SJCRH30 (cell line): ENCODE results near the gene ASIC2. TPM values are rescaled to one million over a fixed set of nuclear protein-coding genes. Genes with fewer than 3 reads are reported as not detected.

Source experiments
- DNase-seq, 2 experiments: peaks; one replicate each; pipeline ENCODE4 v3.0.0-alpha.2; 2015 to 2020
- H3K27ac ChIP-seq: fragments of 250-450 bp; sonication (Bioruptor Pico); 2 replicates; pipeline ENCODE4 v1.5.1; 2020; ENCODE audit warnings: mild to moderate bottlenecking, moderate library complexity
- H3K27me3 ChIP-seq: fragments of 250-450 bp; sonication (Bioruptor Pico); 2 replicates; pipeline ENCODE4 v1.5.1; 2020; ENCODE audit warnings: mild to moderate bottlenecking, moderate library complexity
- H3K36me3 ChIP-seq: fragments of 250-450 bp; sonication (Bioruptor Pico); 2 replicates; pipeline ENCODE4 v1.5.1; 2020; ENCODE audit warnings: mild to moderate bottlenecking, moderate library complexity
- H3K4me1 ChIP-seq: fragments of 250-450 bp; sonication (Bioruptor Pico); 2 replicates; pipeline ENCODE4 v1.5.1; 2020; ENCODE audit warnings: mild to moderate bottlenecking, moderate library complexity
- H3K4me3 ChIP-seq: fragments of 250-450 bp; sonication (Bioruptor Pico); 2 replicates; pipeline ENCODE4 v1.5.1; 2020; ENCODE audit warnings: mild to moderate bottlenecking, moderate library complexity
- H3K9me3 ChIP-seq: fragments of 250-450 bp; sonication (Bioruptor Pico); replicated peaks from 2 replicates; pipeline ENCODE4 v1.5.1; 2020; ENCODE audit warnings: mild to moderate bottlenecking, moderate library complexity
- total RNA-seq: library from RNA; depleted of rRNA; stranded (reverse); fragments of >200 nt; shearing (Covaris generic); gene quantifications from 2 replicates; pipeline ENCODE4 v1.2.3, GENCODE V29; 2014

ASIC2 gene
- total RNA-seq, 1 experiment from 2014 or later = not detected

GRCh38 chr17:33028061-33028460 lies 265.0 kb downstream of the ASIC2 start:
- Histone ChIP-seq H3K36me3 (no peaks in the 10 kb centered on the region), H3K27me3 (peaks cover 3% of the 10 kb centered on the region; the same call in 1 of the 2 replicates), H3K4me3 (no peak overlapping the region), H3K27ac (no peak overlapping the region), H3K4me1 (no peaks in the 10 kb centered on the region), H3K9me3 (no peaks in the 10 kb centered on the region)
- no peak for DNase-seq

GRCh38 chr17:33024688-33025486 lies 268.2 kb downstream of the ASIC2 start:
- no peak overlapping the region for H3K27ac ChIP-seq
- H3K4me3 ChIP-seq = no peak overlapping the region
- DNase-seq = no peak
- H3K36me3 ChIP-seq = no peaks in the 10 kb centered on the region
- H3K27me3 ChIP-seq = peaks cover 7% of the 10 kb centered on the region; the same call in 1 of the 2 replicates
- H3K4me1 ChIP-seq = no peaks in the 10 kb centered on the region
- no peaks in the 10 kb centered on the region for H3K9me3 ChIP-seq

GRCh38 chr17:33023790-33024189 lies 269.3 kb downstream of the ASIC2 start:
- H3K4me3 ChIP-seq = no peak overlapping the region
- H3K4me1 ChIP-seq = no peaks in the 10 kb centered on the region
- H3K27me3 ChIP-seq = peaks cover 14% of the 10 kb centered on the region; the same call in 1 of the 2 replicates
- no peak for DNase-seq
- H3K27ac ChIP-seq = no peak overlapping the region
- H3K9me3 ChIP-seq = no peaks in the 10 kb centered on the region
- no peaks in the 10 kb centered on the region for H3K36me3 ChIP-seq

GRCh38 chr17:33021731-33022408 lies 271.2 kb downstream of the ASIC2 start:
- no peak overlapping the region for H3K4me3 ChIP-seq
- peak; percentile 51 to 74 for DNase-seq
- H3K27ac ChIP-seq = no peak overlapping the region
- H3K27me3 ChIP-seq = peaks cover 29% of the 10 kb centered on the region; the same call in 1 of the 2 replicates
- no peaks in the 10 kb centered on the region for H3K36me3 ChIP-seq
- no peaks in the 10 kb centered on the region for H3K9me3 ChIP-seq
- H3K4me1 ChIP-seq = no peaks in the 10 kb centered on the region

GRCh38 chr17:33019161-33019890 lies 273.8 kb downstream of the ASIC2 start:
- no peak overlapping the region for H3K4me3 ChIP-seq
- H3K27me3 ChIP-seq = peaks cover 44% of the 10 kb centered on the region; the same call in 1 of the 2 replicates
- no peak overlapping the region for H3K27ac ChIP-seq
- DNase-seq = no peak
- H3K36me3 ChIP-seq = no peaks in the 10 kb centered on the region
- H3K4me1 ChIP-seq = no peaks in the 10 kb centered on the region
- no peaks in the 10 kb centered on the region for H3K9me3 ChIP-seq

GRCh38 chr17:33017366-33017765 lies 275.7 kb downstream of the ASIC2 start:
- Histone ChIP-seq H3K36me3 (no peaks in the 10 kb centered on the region), H3K27ac (no peak overlapping the region), H3K27me3 (peaks cover 55% of the 10 kb centered on the region), H3K9me3 (no peaks in the 10 kb centered on the region), H3K4me1 (no peaks in the 10 kb centered on the region), H3K4me3 (no peak overlapping the region)
- DNase-seq = no peak

GRCh38 chr17:33016920-33017319 lies 276.2 kb downstream of the ASIC2 start:
- H3K4me1 ChIP-seq = no peaks in the 10 kb centered on the region
- H3K9me3 ChIP-seq = no peaks in the 10 kb centered on the region
- H3K36me3 ChIP-seq = no peaks in the 10 kb centered on the region
- no peak overlapping the region for H3K4me3 ChIP-seq
- H3K27ac ChIP-seq = no peak overlapping the region
- peaks cover 58% of the 10 kb centered on the region for H3K27me3 ChIP-seq
- DNase-seq = no peak

GRCh38 chr17:33015716-33016346 lies 277.3 kb downstream of the ASIC2 start:
- DNase-seq = no peak
- Histone ChIP-seq H3K27me3 (peaks cover 58% of the 10 kb centered on the region), H3K4me1 (no peaks in the 10 kb centered on the region), H3K4me3 (no peak overlapping the region), H3K9me3 (no peaks in the 10 kb centered on the region), H3K36me3 (no peaks in the 10 kb centered on the region), H3K27ac (no peak overlapping the region)

GRCh38 chr17:33014751-33015150 lies 278.3 kb downstream of the ASIC2 start:
- Histone ChIP-seq H3K4me3 (no peak overlapping the region), H3K27ac (no peak overlapping the region), H3K4me1 (no peaks in the 10 kb centered on the region), H3K36me3 (no peaks in the 10 kb centered on the region), H3K9me3 (no peaks in the 10 kb centered on the region), H3K27me3 (peaks cover 59% of the 10 kb centered on the region)
- DNase-seq = no peak

- H3K27me3 ChIP-seq = peaks cover 61% of the 10 kb centered on the region
- no peaks in the 10 kb centered on the region for H3K9me3 ChIP-seq
- no peaks in the 10 kb centered on the region for H3K4me1 ChIP-seq
- no peaks in the 10 kb centered on the region for H3K36me3 ChIP-seq
- DNase-seq = no peak
- no peak overlapping the region for H3K27ac ChIP-seq
- no peak overlapping the region for H3K4me3 ChIP-seq
Measured at GRCh38 chr17:33013596-33014375, 279.3 kb downstream of the ASIC2 start.

GRCh38 chr17:33012522-33013033 lies 280.5 kb downstream of the ASIC2 start:
- no peak overlapping the region for H3K4me3 ChIP-seq
- no peaks in the 10 kb centered on the region for H3K4me1 ChIP-seq
- no peaks in the 10 kb centered on the region for H3K36me3 ChIP-seq
- no peak overlapping the region for H3K27ac ChIP-seq
- peaks cover 62% of the 10 kb centered on the region for H3K27me3 ChIP-seq
- no peak for DNase-seq
- no peaks in the 10 kb centered on the region for H3K9me3 ChIP-seq

- no peak overlapping the region for H3K4me3 ChIP-seq
- no peak overlapping the region for H3K27ac ChIP-seq
- H3K27me3 ChIP-seq = peaks cover 41% of the 10 kb centered on the region
- no peaks in the 10 kb centered on the region for H3K36me3 ChIP-seq
- H3K4me1 ChIP-seq = no peaks in the 10 kb centered on the region
- H3K9me3 ChIP-seq = no peaks in the 10 kb centered on the region
- no peak for DNase-seq
Measured at GRCh38 chr17:33009636-33010035, 283.5 kb downstream of the ASIC2 start.

GRCh38 chr17:33007186-33007585 lies 285.9 kb downstream of the ASIC2 start:
- no peak for DNase-seq
- peaks cover 28% of the 10 kb centered on the region for H3K27me3 ChIP-seq
- H3K9me3 ChIP-seq = no peaks in the 10 kb centered on the region
- no peak overlapping the region for H3K27ac ChIP-seq
- H3K36me3 ChIP-seq = no peaks in the 10 kb centered on the region
- no peaks in the 10 kb centered on the region for H3K4me1 ChIP-seq
- no peak overlapping the region for H3K4me3 ChIP-seq

- H3K27me3 ChIP-seq = no peaks in the 10 kb centered on the region
- no peaks in the 10 kb centered on the region for H3K9me3 ChIP-seq
- DNase-seq = no peak
- H3K4me1 ChIP-seq = no peaks in the 10 kb centered on the region
- H3K4me3 ChIP-seq = no peak overlapping the region
- no peaks in the 10 kb centered on the region for H3K36me3 ChIP-seq
- H3K27ac ChIP-seq = no peak overlapping the region
Measured at GRCh38 chr17:33002246-33002645, 290.8 kb downstream of the ASIC2 start.
